ENCODE measurements around the gene NUDT17.

The NUDT17 gene

DNA sequence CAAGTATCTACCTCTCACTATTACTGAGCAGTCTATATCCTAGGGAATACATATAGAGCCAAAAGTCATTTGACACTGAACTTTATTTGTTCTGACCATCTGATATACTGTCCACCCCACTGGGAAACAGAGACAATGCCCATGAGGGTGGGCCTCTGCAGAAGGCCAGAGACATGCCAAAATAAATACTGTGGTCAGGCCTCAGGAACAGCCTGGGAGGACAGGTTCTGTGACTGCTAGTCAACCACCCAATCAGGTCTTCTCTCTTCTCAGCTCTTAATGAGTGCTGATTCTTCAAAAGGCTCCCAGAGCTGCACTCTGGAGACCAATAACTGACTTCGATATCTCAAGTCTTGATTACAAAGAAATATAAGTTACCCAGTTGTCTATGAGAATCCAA lies 45.7 kb downstream of the NUDT17 start:
- DNase-seq (ENCODE audit: low spot score), result no peak

DNA sequence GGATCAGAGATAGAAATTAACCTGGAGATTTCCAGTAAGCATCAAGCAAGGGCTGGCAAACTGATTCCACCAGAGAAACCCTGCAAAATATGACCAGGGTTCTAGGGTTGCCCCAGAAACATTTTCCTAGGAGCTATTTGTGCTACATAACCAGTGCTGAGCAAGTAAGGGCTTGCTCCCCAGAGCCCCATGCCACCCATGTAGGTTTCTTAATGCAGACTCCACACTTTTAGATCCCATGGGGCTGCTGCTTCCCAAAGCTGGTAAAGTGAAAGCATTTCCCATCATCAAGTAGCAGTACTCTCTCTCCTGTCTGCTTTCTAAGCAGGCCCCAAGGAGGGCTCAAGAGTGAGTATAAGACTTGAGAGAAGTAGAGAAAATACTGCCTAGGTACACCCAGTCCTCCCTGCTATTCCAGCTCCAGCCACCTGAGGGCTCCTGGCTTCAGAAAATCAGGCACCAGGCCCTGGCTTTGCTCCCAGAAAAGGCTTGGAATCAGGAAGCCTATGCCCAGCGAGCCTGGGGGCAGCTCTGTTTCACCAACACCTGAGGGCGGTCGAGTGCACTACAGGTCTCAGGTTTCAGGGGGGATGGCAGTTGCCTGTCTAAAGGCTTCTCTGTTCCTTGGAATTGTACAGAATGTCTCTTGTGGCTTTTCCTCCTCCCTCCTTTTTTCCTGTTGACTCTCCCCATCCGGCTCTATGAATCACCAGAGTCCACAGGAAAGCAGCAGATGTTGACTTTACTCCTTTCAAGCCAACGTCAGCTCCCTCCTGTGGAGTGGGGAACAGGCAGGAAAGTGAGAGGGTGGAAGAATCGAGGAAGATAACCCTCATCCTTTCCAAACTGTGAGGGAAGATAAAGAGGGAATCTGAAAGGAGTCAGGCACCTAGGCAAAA lies 46.4 kb downstream of the NUDT17 start:
- DNase-seq (ENCODE audit: low spot score), result peak; percentile 91

DNA sequence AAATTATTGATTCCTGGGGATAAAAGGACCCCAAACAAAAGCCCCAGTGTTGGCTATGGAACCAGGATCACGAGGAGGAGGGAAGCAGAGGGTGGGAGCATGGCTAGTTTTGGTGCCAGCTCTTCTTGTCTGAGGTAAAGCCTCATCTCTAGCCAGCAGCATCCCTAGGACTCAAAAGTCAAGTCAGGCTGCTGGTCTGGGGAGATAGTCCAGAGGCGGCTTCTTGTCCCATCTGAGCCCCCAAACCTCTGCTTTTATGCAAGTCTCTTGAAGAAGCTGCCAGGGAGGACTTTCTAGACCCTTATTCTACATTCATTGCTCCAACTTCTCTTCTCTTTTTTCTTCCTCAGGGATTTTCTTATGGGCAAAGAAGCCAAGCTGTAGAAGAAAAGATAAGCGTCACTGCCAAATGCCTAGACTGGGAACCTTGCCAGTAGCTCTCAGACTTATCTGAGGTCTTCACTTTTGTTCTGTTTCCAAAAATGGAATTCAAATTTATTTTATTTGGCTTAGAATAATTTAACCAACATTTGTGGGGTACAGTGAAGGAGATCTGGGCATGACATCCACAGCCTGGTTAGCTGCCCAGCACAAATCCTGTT lies 47.2 kb downstream of the NUDT17 start:
- no peak for DNase-seq (ENCODE audit: low spot score)

DNA sequence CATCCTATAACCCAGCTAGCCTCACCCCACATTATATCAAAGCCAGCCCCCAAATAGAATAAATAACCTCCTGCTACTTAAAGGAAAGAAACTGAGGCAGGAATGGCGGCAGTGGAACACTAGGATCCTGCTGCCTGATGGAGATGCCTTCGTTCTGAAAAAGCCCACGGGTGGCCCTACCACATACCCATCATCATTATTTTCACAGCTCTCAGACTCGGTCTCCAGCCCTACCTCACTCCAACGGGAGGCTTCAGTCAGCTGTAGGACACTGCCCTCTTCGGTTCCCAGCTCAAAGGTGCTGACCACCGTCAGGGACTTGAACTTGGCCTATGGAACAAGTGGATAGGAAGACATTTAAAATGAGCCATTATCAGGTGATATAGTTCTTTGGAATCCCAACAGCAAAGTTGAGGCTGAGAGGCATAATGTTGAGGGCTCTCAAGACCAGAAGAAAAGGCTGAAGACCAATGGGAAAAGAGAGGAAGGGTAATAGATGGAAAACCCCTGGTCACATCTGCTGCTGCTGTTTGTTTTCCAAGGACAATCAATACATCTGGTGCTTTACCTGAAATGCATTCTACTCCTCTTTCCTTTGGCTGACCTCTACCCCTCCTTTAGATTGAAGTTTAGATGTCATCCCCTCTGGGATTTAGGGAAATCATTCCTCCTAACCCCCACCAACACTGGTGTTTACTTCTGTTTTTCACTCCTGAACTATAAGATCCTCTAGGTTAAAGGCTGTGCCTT lies 48.1 kb downstream of the NUDT17 start:
- DNase-seq (ENCODE audit: low spot score), result no peak

DNA sequence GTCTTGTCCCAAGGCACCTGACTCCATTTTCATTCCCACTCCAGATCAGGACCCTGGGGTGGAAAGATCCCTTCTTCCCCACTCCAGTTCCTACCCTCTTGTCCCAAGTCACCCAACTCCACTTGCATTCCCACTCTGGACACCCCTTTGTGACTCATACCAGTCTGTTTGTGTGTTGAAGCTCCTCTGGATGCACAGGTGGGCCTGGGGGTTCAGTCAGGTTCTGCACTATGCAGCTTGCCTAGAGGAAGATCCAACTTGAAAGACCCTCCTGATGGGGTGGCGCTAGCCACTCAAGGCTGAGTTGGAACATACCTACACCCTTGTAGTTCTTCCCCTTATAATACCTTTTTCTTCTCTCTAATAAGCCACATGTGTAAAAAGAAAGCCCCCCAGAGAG lies 50.0 kb downstream of the NUDT17 start:
- no peak for DNase-seq (ENCODE audit: low spot score)

DNA sequence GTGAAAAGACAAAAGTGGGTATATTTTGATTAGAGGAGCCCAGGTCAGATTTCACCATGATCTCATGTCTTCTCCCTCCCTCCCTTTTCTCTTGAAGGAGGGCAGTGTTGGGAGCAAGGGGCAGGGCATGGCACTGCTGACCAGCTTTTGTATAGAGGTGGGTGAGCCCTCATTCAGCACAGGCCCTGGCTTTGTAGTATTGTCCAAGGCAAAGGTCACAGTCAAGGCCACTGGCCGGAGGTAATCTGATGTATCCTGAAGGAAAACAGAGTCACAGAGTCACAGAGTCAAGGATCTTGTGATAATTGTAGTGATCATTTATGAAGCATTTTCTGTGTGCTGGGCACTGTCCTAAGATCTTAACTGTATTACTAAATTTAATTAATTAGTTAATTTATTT lies 52.5 kb downstream of the NUDT17 start:
- DNase-seq (ENCODE audit: low spot score), result no peak
